HG02840 (cell line): ENCODE measurements around the gene LPAR5.

Source experiments
- ATAC-seq: cut with Tn5 transposase; IDR thresholded peaks from one replicate; pipeline ENCODE4 v1.9.1; 2021; ENCODE audit warnings: mild to moderate bottlenecking, moderate library complexity, moderate number of reproducible peaks; ENCODE audit not compliant: unreplicated experiment, low FRiP score

LPAR5 gene

GRCh38 chr12:6639151-6639801, 3.5 kb upstream of the LPAR5 start:
- ATAC-seq = no peak

- no peak for ATAC-seq
Observed at GRCh38 chr12:6638305-6638704, 2.5 kb upstream of the LPAR5 start.

GRCh38 chr12:6635375-6635855, 344 bp downstream of the LPAR5 start:
- ATAC-seq = peak; percentile 43

- peak; percentile 55 for ATAC-seq
Observed at GRCh38 chr12:6632026-6632983, 3.5 kb downstream of the LPAR5 start.

- ATAC-seq = no peak
Observed at GRCh38 chr12:6631549-6631961, 4.2 kb downstream of the LPAR5 start.

- ATAC-seq = no peak
Observed at GRCh38 chr12:6630736-6631135, 5.0 kb downstream of the LPAR5 start.

GRCh38 chr12:6627616-6628015, 8.1 kb downstream of the LPAR5 start:
- no peak for ATAC-seq

- no peak for ATAC-seq
Observed at GRCh38 chr12:6626654-6627283, 9.0 kb downstream of the LPAR5 start.

GRCh38 chr12:6620885-6621274, 14.9 kb downstream of the LPAR5 start:
- ATAC-seq = no peak

GRCh38 chr12:6620137-6620884, 15.4 kb downstream of the LPAR5 start:
- ATAC-seq = no peak

- no peak for ATAC-seq
Observed at GRCh38 chr12:6618483-6619225, 17.1 kb downstream of the LPAR5 start.

- no peak for ATAC-seq
Observed at GRCh38 chr12:6615802-6616201, 20.0 kb downstream of the LPAR5 start.

- no peak for ATAC-seq
Observed at GRCh38 chr12:6614513-6615172, 21.1 kb downstream of the LPAR5 start.

- no peak for ATAC-seq
Observed at GRCh38 chr12:6613776-6614512, 21.8 kb downstream of the LPAR5 start.

GRCh38 chr12:6613015-6613775, 22.6 kb downstream of the LPAR5 start:
- no peak for ATAC-seq

- no peak for ATAC-seq
Observed at GRCh38 chr12:6612652-6613014, 23.1 kb downstream of the LPAR5 start.

GRCh38 chr12:6612247-6612646, 23.5 kb downstream of the LPAR5 start:
- ATAC-seq = no peak
